A549 (cell line): ENCODE results near the gene IL17RA. TPM values are rescaled to one million over a fixed set of nuclear protein-coding genes. Genes with fewer than 3 reads are reported as not detected.

Experiments
- ATAC-seq, 2 experiments: fragments of 200-7000 bp in 1 of 2; fragments of >200 bp in 1 of 2; cut with Nextera tagmentation in 1 of 2; cut with Tn5 transposase in 1 of 2; 3 replicates each; pipeline versions ENCODE4 v1.8.0 to v1.9.1; 2018 to 2020; ENCODE audit warnings: mild to moderate bottlenecking in 1 of 2, moderate library complexity in 1 of 2
- CTCF ChIA-PET: fragments of 300-600 bp; sonication (Branson Sonifier 250); formaldehyde crosslinking; extraction: SDS; loops from one replicate; lab custom pipeline; 2021; ENCODE audit warnings: antibody characterized with exemption, inconsistent platforms; lab: Yijun Ruan, JAX
- POLR2A ChIA-PET: fragments of 350-600 bp; formaldehyde crosslinking; extraction: SDS; loops from one replicate; lab custom pipeline; 2021; ENCODE audit warnings: antibody characterized with exemption, inconsistent platforms; lab: Yijun Ruan, JAX
- DNase-seq, 2 experiments: peaks; one replicate each; pipeline versions ENCODE4 v3.0.0 to v3.0.0-alpha.2; 2011 to 2016; ENCODE audit warnings: low read depth in 1 of 2, low spot score in 1 of 2
- FAIRE-seq: peaks from 2 replicates; lab custom pipeline; 2011; peaks lifted over from hg19 to GRCh38; lab: Jason Lieb, UNC
- H3K27ac ChIP-seq, 2 experiments: fragments of >200 bp; sonication (Bioruptor Twin); formaldehyde crosslinking; 3 replicates each; pipeline ENCODE4 v1.5.1; 2016 to 2017
- H3K4me1 ChIP-seq: fragments of >200 bp; sonication (Bioruptor Twin); formaldehyde crosslinking; 3 replicates; pipeline ENCODE4 v1.6.1; 2016
- H3K4me2 ChIP-seq: fragments of >200 bp; sonication (Bioruptor Twin); formaldehyde crosslinking; 3 replicates; pipeline ENCODE4 v1.6.1; 2016
- H3K4me3 ChIP-seq: fragments of >200 bp; sonication (Bioruptor Twin); formaldehyde crosslinking; 3 replicates; pipeline ENCODE4 v1.5.1; 2016
- H3K9me3 ChIP-seq: fragments of >200 bp; sonication (Bioruptor Twin); formaldehyde crosslinking; 3 replicates; pipeline ENCODE4 v1.6.1; 2016
- CBX8 ChIP-seq: fragments of 200-600 bp; sonication (generic); IDR thresholded peaks from 2 replicates; pipeline ENCODE4 v1.6.1; 2016
- CHD2 ChIP-seq: fragments of 150-350 bp; IDR thresholded peaks from 2 replicates; pipeline ENCODE4 v1.6.1; 2014; ENCODE audit warnings: low read length; ENCODE audit not compliant: partially characterized antibody
- EHF ChIP-seq: fragments of 250-450 bp; sonication (Bioruptor Pico); IDR thresholded peaks from 2 replicates; pipeline ENCODE4 v1.5.0; 2020; ENCODE audit warnings: mild to moderate bottlenecking
- EP300 ChIP-seq, 2 experiments: fragments of >200 bp; sonication (Bioruptor Twin); formaldehyde crosslinking; IDR thresholded peaks; 2 replicates in 1 of 2; 3 replicates in 1 of 2; pipeline ENCODE4 v1.6.1; 2016 to 2017
- FOSL2 ChIP-seq, 2 experiments: fragments of 450-650 bp in 1 of 2; fragments of >200 bp in 1 of 2; sonication (Bioruptor Twin) in 1 of 2; formaldehyde crosslinking; IDR thresholded peaks; 2 replicates each; pipeline versions ENCODE4 v1.5.0 to v1.6.1; 2016 to 2020; ENCODE audit warnings: mild to moderate bottlenecking in 1 of 2, moderate library complexity in 1 of 2
- HDAC2 ChIP-seq: fragments of 200-600 bp; sonication (generic); IDR thresholded peaks from 2 replicates; pipeline ENCODE4 v1.6.1; 2016
- HES2 ChIP-seq: fragments of >200 bp; sonication (Bioruptor Twin); formaldehyde crosslinking; IDR thresholded peaks from 2 replicates; pipeline ENCODE4 v1.6.1; 2016
- HEYL ChIP-seq: fragments of 250-450 bp; sonication (Bioruptor Pico); IDR thresholded peaks from 2 replicates; pipeline ENCODE4 v1.8.0; 2021; ENCODE audit warnings: mild to moderate bottlenecking, moderate library complexity
- KDM5A ChIP-seq: fragments of 200-600 bp; sonication (generic); IDR thresholded peaks from 2 replicates; pipeline ENCODE4 v1.6.1; 2016; ENCODE audit warnings: antibody characterized with exemption, mild to moderate bottlenecking
- MAZ ChIP-seq: fragments of 150-350 bp; IDR thresholded peaks from 2 replicates; pipeline ENCODE4 v1.6.1; 2014; ENCODE audit warnings: antibody characterized with exemption, low read depth, low read length, borderline replicate concordance
- NFE2L2 ChIP-seq: fragments of 150-350 bp; conservative IDR thresholded peaks from 2 replicates; pipeline ENCODE4 v1.6.1; 2014; ENCODE audit warnings: low read length
- NPAS2 ChIP-seq: fragments of 250-450 bp; sonication (Bioruptor Pico); IDR thresholded peaks from 2 replicates; pipeline ENCODE4 v1.8.0; 2022; ENCODE audit warnings: mild to moderate bottlenecking, moderate library complexity, borderline replicate concordance
- PBX3 ChIP-seq: IDR thresholded peaks from 2 replicates; pipeline ENCODE4 v1.6.1; 2012
- RAD21 ChIP-seq, 2 experiments: fragments of >200 bp in 1 of 2; sonication (Bioruptor Twin) in 1 of 2; formaldehyde crosslinking in 1 of 2; IDR thresholded peaks in 1 of 2; conservative IDR thresholded peaks in 1 of 2; 2 replicates in 1 of 2; 3 replicates in 1 of 2; pipeline ENCODE4 v1.6.1; 2012 to 2018; ENCODE audit warnings: inconsistent platforms in 1 of 2
- RARB ChIP-seq: fragments of 250-450 bp; sonication (Bioruptor Pico); IDR thresholded peaks from 2 replicates; pipeline ENCODE4 v1.8.0; 2021; ENCODE audit warnings: mild to moderate bottlenecking, moderate library complexity
- RCOR1 ChIP-seq: fragments of 150-350 bp; IDR thresholded peaks from 2 replicates; pipeline ENCODE4 v1.6.1; 2014; ENCODE audit warnings: antibody characterized with exemption, low read length, low read depth
- TFCP2L1 ChIP-seq: fragments of 250-450 bp; sonication (Bioruptor Pico); IDR thresholded peaks from 2 replicates; pipeline ENCODE4 v1.5.0; 2021; ENCODE audit warnings: mild to moderate bottlenecking
- TP53 ChIP-seq: fragments of 250-450 bp; sonication (Bioruptor Pico); IDR thresholded peaks from 2 replicates; pipeline ENCODE4 v1.5.0; 2021; ENCODE audit warnings: mild to moderate bottlenecking, moderate library complexity
- ZC3H11A ChIP-seq: fragments of 450-650 bp; IDR thresholded peaks from 2 replicates; pipeline ENCODE4 v1.6.1; 2014; ENCODE audit warnings: antibody characterized with exemption, mild to moderate bottlenecking
- WGBS: methylation state at CpG from one replicate; pipeline ENCODE4 v1.1.6; 2017; ENCODE audit errors: missing lambda C conversion rate; 5-methylcytosine and 5-hydroxymethylcytosine counted together
- polyA plus RNA-seq, 4 experiments: library from polyadenylated mRNA; depleted of rRNA in 3 of 4; stranded (reverse); fragments of >200 nt; fragmentation: RNase III in 1 of 4; extraction: RNeasy Plus Mini Kit Qiagen cat#74134 plus additional on column Dnase treatment in 1 of 4; gene quantifications; 2 replicates in 3 of 4; 3 replicates in 1 of 4; pipeline ENCODE4 v1.2.3, GENCODE V29; 2011 to 2017
- TF ChIP-seq, protein P1 (sequence below): fragments of 250-450 bp; sonication (Bioruptor Pico); IDR thresholded peaks from 2 replicates; pipeline ENCODE4 v1.5.0; 2021; ENCODE audit warnings: mild to moderate bottlenecking, moderate library complexity, borderline replicate concordance
- TF ChIP-seq, protein P2 (sequence below): fragments of 200-600 bp; sonication (generic); IDR thresholded peaks from 2 replicates; pipeline ENCODE4 v1.6.1; 2016; ENCODE audit warnings: antibody characterized with exemption, mild to moderate bottlenecking, moderate library complexity

Gene IL17RA
- polyA plus RNA-seq, 2 of the 4 experiments (the other 2 are of a cell fraction) = 4.3 to 6.4 TPM

DNA sequence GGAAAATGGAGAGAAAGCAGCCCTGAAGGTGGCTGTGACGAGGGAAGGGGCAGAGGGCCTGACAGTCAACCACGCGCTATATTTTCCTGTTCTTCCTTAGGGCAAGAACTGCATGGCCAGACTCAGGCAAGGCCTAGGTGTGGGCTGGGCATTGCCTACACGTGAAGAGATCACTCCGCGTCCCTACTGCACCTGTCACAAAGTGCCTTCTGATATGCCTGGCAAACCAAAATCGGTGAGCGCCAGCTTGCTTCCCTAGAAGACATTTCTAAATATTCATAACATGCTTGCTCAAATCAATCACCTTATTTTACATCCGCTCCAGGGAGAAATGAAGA, 30.1 kb downstream of the IL17RA start:
- no peak overlapping the region for H3K4me3 ChIP-seq
- FAIRE-seq (no peak), ATAC-seq (no peak)
- H3K9me3 ChIP-seq = no peaks in the 10 kb centered on the region
- no peak overlapping the region for H3K27ac ChIP-seq
- H3K4me1 ChIP-seq = peaks cover 5% of the 10 kb centered on the region; the same call in 1 of the 3 replicates
- no peak for TF ChIP-seq EP300 (IDR thresholded peaks at IDR 0.05)
- no peak for TF ChIP-seq ZC3H11A
- TF ChIP-seq CBX8 = no peak
- TF ChIP-seq, protein P1, sequence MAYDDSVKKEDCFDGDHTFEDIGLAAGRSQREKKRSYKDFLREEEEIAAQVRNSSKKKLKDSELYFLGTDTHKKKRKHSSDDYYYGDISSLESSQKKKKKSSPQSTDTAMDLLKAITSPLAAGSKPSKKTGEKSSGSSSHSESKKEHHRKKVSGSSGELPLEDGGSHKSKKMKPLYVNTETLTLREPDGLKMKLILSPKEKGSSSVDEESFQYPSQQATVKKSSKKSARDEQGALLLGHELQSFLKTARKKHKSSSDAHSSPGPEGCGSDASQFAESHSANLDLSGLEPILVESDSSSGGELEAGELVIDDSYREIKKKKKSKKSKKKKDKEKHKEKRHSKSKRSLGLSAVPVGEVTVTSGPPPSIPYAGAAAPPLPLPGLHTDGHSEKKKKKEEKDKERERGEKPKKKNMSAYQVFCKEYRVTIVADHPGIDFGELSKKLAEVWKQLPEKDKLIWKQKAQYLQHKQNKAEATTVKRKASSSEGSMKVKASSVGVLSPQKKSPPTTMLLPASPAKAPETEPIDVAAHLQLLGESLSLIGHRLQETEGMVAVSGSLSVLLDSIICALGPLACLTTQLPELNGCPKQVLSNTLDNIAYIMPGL = no peak
- TF ChIP-seq HDAC2 = no peak
- TF ChIP-seq CHD2 = no peak
- no peak for TF ChIP-seq EHF
- no peak for TF ChIP-seq NFE2L2
- TF ChIP-seq, all 56 proteins: peak for 0
- POLR2A ChIA-PET = no interaction called here
- H3K4me2 ChIP-seq = no peak overlapping the region
- 88% methylated on average over 9 of the region's 9 CpGs for WGBS
- CTCF ChIA-PET = no interaction called here
- no peak for DNase-seq

DNA sequence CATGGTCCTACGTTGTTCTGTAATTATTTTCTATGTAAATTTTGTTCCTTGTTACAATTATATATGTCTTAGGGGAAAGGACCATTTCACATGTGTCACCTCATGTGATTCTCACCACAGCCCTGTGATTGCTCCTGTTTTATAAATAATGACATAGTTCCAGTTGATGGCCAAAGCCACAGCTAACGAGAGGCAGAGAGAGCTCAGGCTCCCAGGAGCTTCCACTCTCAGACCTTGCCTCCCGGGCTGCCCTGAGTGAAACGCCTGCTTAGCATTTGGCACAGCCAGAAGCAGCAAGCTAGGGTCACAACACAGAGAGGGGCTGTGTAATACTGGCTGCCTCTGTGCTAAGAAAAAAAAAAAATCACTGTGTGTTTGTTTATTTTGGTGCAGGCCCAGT, 30.4 kb downstream of the IL17RA start:
- Histone ChIP-seq H3K4me1 (peaks cover 5% of the 10 kb centered on the region; the same call in 1 of the 3 replicates), H3K4me3 (no peak overlapping the region), H3K27ac (no peak overlapping the region), H3K9me3 (no peaks in the 10 kb centered on the region), H3K4me2 (no peak overlapping the region)
- FAIRE-seq = no peak
- 59% methylated on average over 4 of the region's 4 CpGs for WGBS
- ChIA-PET CTCF (interaction anchor here (0.5 kb wide), 1 partner anchor 416 kb away, joined by 3 read pairs; no protein-coding TSS in a partner anchor), POLR2A (no interaction called here)
- TF ChIP-seq, protein P2, sequence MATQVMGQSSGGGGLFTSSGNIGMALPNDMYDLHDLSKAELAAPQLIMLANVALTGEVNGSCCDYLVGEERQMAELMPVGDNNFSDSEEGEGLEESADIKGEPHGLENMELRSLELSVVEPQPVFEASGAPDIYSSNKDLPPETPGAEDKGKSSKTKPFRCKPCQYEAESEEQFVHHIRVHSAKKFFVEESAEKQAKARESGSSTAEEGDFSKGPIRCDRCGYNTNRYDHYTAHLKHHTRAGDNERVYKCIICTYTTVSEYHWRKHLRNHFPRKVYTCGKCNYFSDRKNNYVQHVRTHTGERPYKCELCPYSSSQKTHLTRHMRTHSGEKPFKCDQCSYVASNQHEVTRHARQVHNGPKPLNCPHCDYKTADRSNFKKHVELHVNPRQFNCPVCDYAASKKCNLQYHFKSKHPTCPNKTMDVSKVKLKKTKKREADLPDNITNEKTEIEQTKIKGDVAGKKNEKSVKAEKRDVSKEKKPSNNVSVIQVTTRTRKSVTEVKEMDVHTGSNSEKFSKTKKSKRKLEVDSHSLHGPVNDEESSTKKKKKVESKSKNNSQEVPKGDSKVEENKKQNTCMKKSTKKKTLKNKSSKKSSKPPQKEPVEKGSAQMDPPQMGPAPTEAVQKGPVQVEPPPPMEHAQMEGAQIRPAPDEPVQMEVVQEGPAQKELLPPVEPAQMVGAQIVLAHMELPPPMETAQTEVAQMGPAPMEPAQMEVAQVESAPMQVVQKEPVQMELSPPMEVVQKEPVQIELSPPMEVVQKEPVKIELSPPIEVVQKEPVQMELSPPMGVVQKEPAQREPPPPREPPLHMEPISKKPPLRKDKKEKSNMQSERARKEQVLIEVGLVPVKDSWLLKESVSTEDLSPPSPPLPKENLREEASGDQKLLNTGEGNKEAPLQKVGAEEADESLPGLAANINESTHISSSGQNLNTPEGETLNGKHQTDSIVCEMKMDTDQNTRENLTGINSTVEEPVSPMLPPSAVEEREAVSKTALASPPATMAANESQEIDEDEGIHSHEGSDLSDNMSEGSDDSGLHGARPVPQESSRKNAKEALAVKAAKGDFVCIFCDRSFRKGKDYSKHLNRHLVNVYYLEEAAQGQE = no peak
- TF ChIP-seq MAZ (no peak), FOSL2 (IDR thresholded peaks at IDR 0.05) (no peak), FOSL2 (CRISPR knock-in tag; IDR thresholded peaks at IDR 0.05) (no peak)
- ATAC-seq = no peak
- DNase-seq = no peak

DNA sequence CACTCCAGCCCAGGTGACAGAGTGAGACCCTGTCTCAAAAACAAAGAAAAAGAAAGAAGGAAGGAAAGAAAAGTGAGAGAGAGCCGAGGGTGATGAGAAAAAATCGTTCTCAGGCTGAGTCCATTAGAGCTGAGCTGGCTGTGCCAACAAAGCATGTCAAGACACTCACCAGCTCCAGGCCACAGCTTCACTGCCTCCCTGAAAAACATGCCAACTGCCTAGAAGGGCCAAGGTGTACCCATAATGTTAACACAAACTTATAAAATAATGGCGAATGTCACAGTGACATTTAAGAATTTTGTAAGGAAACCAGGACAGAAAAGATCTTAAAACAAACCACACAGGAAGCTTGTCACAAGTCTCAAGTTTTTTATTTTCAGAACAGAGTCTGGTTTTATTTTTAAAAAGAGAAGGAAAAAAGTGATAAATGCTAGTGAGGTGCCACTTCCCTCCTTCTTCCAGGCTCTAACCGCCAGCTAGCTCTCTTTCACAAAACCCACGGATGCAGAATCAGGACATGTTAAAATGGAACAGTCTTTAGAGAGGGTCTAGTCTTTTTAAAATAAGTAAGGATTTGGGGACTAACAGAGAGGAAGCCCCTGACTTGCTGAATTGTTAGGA, 31.3 kb downstream of the IL17RA start:
- H3K4me1 ChIP-seq = peaks cover 5% of the 10 kb centered on the region; the same call in 1 of the 3 replicates
- CTCF ChIA-PET = interaction anchor here (0.5 to 1.6 kb wide), 5 partner anchors 21 to 415 kb away, joined by 3 to 6 read pairs (median 3); no protein-coding TSS in a partner anchor
- H3K27ac ChIP-seq = no peak overlapping the region
- no peaks in the 10 kb centered on the region for H3K9me3 ChIP-seq
- 41% methylated on average over 5 of the region's 5 CpGs for WGBS
- DNase-seq (no peak), ATAC-seq (no peak), FAIRE-seq (no peak)
- no peak overlapping the region for H3K4me2 ChIP-seq
- no peak overlapping the region for H3K4me3 ChIP-seq
- POLR2A ChIA-PET = no interaction called here
- no peak for TF ChIP-seq MAZ
- no peak for TF ChIP-seq ZC3H11A
- no peak for TF ChIP-seq RCOR1
- no peak for TF ChIP-seq RAD21 (conservative IDR thresholded peaks at IDR 0.05 in 1 of 2, IDR thresholded peaks at IDR 0.05 in 1 of 2)
- no peak for TF ChIP-seq EP300 (IDR thresholded peaks at IDR 0.05)
- TF ChIP-seq KDM5A = no peak
- TF ChIP-seq PBX3 = no peak
- TF ChIP-seq HES2 = no peak
- TF ChIP-seq, protein P1 = no peak
- no peak for TF ChIP-seq NPAS2 (CRISPR knock-in tag)
- TF ChIP-seq TP53 (CRISPR knock-in tag) = no peak
- TF ChIP-seq TFCP2L1 (CRISPR knock-in tag) = no peak
- no peak for TF ChIP-seq RARB
- no peak for TF ChIP-seq HEYL (CRISPR knock-in tag)
